ENCODE data around the gene RPS6KA2. TPM values are rescaled to one million over a fixed set of nuclear protein-coding genes. Genes with fewer than 3 reads are reported as not detected.
A peak's percentile ranks its signal among the peaks of the same experiment; 100 is the strongest.

The RPS6KA2 gene
- total RNA-seq, 1 experiment from 2014 or later, result 12.3 TPM

DNA sequence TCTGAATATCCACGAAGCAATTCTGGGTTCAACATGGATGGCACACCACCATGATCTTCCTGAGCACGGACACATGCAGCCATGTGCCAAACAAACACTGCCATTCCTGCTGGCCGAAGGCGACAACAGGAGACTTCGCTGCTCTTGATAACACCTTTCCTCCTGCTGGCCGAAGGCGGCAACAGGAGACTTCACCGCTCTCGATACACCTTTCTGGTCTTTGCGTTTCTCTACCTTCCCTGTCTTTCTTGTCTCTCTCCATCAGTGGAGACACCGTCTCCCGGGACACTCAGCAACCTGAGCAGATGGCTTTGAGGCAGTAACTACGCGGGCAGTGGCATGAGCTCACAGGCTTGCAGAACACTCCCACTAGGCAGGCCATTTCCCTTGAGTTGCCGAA, 189.4 kb downstream of the RPS6KA2 start:
- H3K18ac ChIP-seq (ENCODE audit: insufficient read length, low read depth, low read length), result no peak overlapping the region
- no peaks in the 10 kb centered on the region for H3K4me1 ChIP-seq (ENCODE audit: insufficient read depth, low read length)
- H3K56ac ChIP-seq (ENCODE audit: insufficient read length, low read depth, low read length), result no peak overlapping the region
- no peak overlapping the region for H2BK20ac ChIP-seq (ENCODE audit: low read depth, low read length, poor library complexity, severe bottlenecking)
- H4K8ac ChIP-seq (replicated peaks; ENCODE audit: insufficient read length, low read depth, low read length), result no peak overlapping the region
- no peak for DNase-seq
- no peaks in the 10 kb centered on the region for H3K9me3 ChIP-seq (ENCODE audit: control insufficient read depth, low read depth, low read length)
- no peak overlapping the region for H2BK120ac ChIP-seq (ENCODE audit: low read depth, low read length, poor library complexity, severe bottlenecking)
- no peak overlapping the region for H3T11ph ChIP-seq (ENCODE audit: low read length)
- no peak overlapping the region for H2BK5ac ChIP-seq (ENCODE audit: insufficient read length, low read length)
- H3K36me3 Mint-ChIP-seq (ENCODE audit: insufficient read depth in 1 of 3, low read depth in 3 of 3), result peaks cover 0 to 2% (median 0%) of the 10 kb centered on the region in 3 experiments; a peak in 1 of 7 replicates
- H4K91ac ChIP-seq (ENCODE audit: insufficient read length, low read depth, low read length), result no peak overlapping the region
- H3K27ac ChIP-seq (ENCODE audit: insufficient read length, low read depth, low read length), result no peak overlapping the region
- H3K4ac ChIP-seq (ENCODE audit: low read depth, low read length), result no peak overlapping the region
- no peaks in the 10 kb centered on the region for H3K23me2 ChIP-seq (ENCODE audit: insufficient read length, low read depth, low read length, poor library complexity, severe bottlenecking)
- no peaks in the 10 kb centered on the region for H4K20me1 ChIP-seq (ENCODE audit: control insufficient read depth, insufficient read depth, insufficient read length)
- no peaks in the 10 kb centered on the region for H3K27me3 ChIP-seq (ENCODE audit: insufficient read depth, low read length)
- H3K23ac ChIP-seq (ENCODE audit: insufficient read length, low read depth, low read length), result no peak overlapping the region
- no peak overlapping the region for H2AK5ac ChIP-seq (ENCODE audit: insufficient read length, low read length)
- no peak overlapping the region for H3K9ac ChIP-seq (ENCODE audit: extremely low read depth, insufficient read length, low read length)
- WGBS (ENCODE audit: extremely low coverage, insufficient read length, low lambda C conversion rate), result no CpG with 5 or more reads among the region's 15 CpGs
- no peak overlapping the region; a peak in 1 of 7 replicates for H3K27ac Mint-ChIP-seq
- no peak overlapping the region for H2AFZ ChIP-seq (ENCODE audit: low read length)
- H3K4me3 Mint-ChIP-seq, result no peak overlapping the region
- no peak overlapping the region; the same call in 1 of the 2 replicates for H3K14ac ChIP-seq (ENCODE audit: insufficient read depth, low read length)
- H3K4me2 ChIP-seq (ENCODE audit: insufficient read depth, insufficient read length, low read length), result no peak overlapping the region
- H3K27me3 Mint-ChIP-seq (ENCODE audit: low read depth), result no peaks in the 10 kb centered on the region
- TF ChIP-seq, protein P1, sequence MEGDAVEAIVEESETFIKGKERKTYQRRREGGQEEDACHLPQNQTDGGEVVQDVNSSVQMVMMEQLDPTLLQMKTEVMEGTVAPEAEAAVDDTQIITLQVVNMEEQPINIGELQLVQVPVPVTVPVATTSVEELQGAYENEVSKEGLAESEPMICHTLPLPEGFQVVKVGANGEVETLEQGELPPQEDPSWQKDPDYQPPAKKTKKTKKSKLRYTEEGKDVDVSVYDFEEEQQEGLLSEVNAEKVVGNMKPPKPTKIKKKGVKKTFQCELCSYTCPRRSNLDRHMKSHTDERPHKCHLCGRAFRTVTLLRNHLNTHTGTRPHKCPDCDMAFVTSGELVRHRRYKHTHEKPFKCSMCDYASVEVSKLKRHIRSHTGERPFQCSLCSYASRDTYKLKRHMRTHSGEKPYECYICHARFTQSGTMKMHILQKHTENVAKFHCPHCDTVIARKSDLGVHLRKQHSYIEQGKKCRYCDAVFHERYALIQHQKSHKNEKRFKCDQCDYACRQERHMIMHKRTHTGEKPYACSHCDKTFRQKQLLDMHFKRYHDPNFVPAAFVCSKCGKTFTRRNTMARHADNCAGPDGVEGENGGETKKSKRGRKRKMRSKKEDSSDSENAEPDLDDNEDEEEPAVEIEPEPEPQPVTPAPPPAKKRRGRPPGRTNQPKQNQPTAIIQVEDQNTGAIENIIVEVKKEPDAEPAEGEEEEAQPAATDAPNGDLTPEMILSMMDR (conservative IDR thresholded peaks at IDR 0.05), result peak; percentile 44
- no peak overlapping the region for H2BK12ac ChIP-seq (ENCODE audit: insufficient read length, low read depth, low read length)
- no peak overlapping the region for H4K5ac ChIP-seq (ENCODE audit: insufficient read length, low read depth, low read length)
- H3K9me3 Mint-ChIP-seq, result no peaks in the 10 kb centered on the region
- H3K4me1 Mint-ChIP-seq, result 0 out of 4 replicates have a peak, but pooled peaks cover 0 to 4% of the 10 kb centered on the region in 2 experiments
- no peaks in the 10 kb centered on the region for H3K79me1 ChIP-seq (ENCODE audit: insufficient read depth, low read depth, low read length, poor library complexity, severe bottlenecking)
- H3K79me2 ChIP-seq (ENCODE audit: insufficient read depth, low read length), result no peaks in the 10 kb centered on the region
- no peak overlapping the region for H2BK15ac ChIP-seq (ENCODE audit: low read depth, low read length)
